DND-41 (cell line): ENCODE measurements around the gene CBX7.

Source experiments
- EZH2 ChIP-seq: IDR thresholded peaks from 3 replicates; pipeline ENCODE4 v1.6.1; 2012; ENCODE audit warnings: borderline replicate concordance, low read depth, mild to moderate bottlenecking, moderate library complexity, low read length, inconsistent platforms; ENCODE audit not compliant: severe bottlenecking
- TF ChIP-seq, protein P1 (sequence below): IDR thresholded peaks from 2 replicates; pipeline ENCODE4 v1.5.1; 2012; ENCODE audit warnings: borderline replicate concordance, low read length, moderate library complexity, mild to moderate bottlenecking; ENCODE audit not compliant: poor library complexity, severe bottlenecking; ENCODE audit errors: extremely low read depth

DNA sequence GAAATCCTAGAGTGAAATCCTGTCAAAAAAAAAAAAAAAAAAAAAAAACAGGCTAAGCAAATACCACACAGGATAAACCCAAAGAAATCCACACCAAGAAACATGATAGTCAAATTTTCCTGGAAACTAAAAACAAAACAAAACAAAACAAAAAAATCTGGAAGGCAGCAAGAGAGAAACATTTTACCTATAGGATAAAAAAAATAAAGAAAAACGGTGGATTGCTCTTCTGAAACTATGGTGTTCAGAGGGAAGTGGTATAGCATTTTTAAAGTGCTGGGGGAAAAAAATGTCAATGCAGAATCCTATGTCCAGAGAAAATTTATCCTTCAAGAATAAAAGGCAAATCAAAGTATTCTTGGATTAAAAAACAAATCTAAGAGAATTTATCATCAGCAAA is 41.6 kb upstream of the CBX7 start:
- TF ChIP-seq, protein P1, sequence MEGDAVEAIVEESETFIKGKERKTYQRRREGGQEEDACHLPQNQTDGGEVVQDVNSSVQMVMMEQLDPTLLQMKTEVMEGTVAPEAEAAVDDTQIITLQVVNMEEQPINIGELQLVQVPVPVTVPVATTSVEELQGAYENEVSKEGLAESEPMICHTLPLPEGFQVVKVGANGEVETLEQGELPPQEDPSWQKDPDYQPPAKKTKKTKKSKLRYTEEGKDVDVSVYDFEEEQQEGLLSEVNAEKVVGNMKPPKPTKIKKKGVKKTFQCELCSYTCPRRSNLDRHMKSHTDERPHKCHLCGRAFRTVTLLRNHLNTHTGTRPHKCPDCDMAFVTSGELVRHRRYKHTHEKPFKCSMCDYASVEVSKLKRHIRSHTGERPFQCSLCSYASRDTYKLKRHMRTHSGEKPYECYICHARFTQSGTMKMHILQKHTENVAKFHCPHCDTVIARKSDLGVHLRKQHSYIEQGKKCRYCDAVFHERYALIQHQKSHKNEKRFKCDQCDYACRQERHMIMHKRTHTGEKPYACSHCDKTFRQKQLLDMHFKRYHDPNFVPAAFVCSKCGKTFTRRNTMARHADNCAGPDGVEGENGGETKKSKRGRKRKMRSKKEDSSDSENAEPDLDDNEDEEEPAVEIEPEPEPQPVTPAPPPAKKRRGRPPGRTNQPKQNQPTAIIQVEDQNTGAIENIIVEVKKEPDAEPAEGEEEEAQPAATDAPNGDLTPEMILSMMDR, result no peak
- no peak for TF ChIP-seq EZH2
